Activated T-cell treated with anti-CD3 and anti-CD28 coated beads for 48 hours (primary cell): ENCODE data around the gene SLC7A4.
A peak's percentile ranks its signal among the peaks of the same experiment; 100 is the strongest.
"Not testable (repeated sequence)": the region's sequence is repeated elsewhere in the genome, so short reads cannot be mapped to it uniquely, and the experiment has no call there.

Source experiments
- DNase-seq: peaks from one replicate; pipeline ENCODE4 v3.0.0-alpha.2; 2020; ENCODE audit warnings: low read depth

Gene SLC7A4

GRCh38 chr22:21064917-21065864, 32.8 kb upstream of the SLC7A4 start:
- no peak for DNase-seq

GRCh38 chr22:21064425-21064824, 32.1 kb upstream of the SLC7A4 start:
- DNase-seq, result not testable (repeated sequence)

- not testable (repeated sequence) for DNase-seq
Measured at GRCh38 chr22:21061660-21062321, 29.4 kb upstream of the SLC7A4 start.

- DNase-seq, result not testable (repeated sequence)
Measured at GRCh38 chr22:21060363-21060762, 28.0 kb upstream of the SLC7A4 start.

GRCh38 chr22:21055880-21056319, 23.5 kb upstream of the SLC7A4 start:
- no peak for DNase-seq

GRCh38 chr22:21055564-21055834, 23.1 kb upstream of the SLC7A4 start:
- no peak for DNase-seq

GRCh38 chr22:21054714-21055563, 22.6 kb upstream of the SLC7A4 start:
- DNase-seq, result no peak

- DNase-seq, result no peak
Measured at GRCh38 chr22:21054046-21054713, 21.8 kb upstream of the SLC7A4 start.

- DNase-seq, result no peak
Measured at GRCh38 chr22:21052715-21053459, 20.5 kb upstream of the SLC7A4 start.

- DNase-seq, result no peak
Measured at GRCh38 chr22:21051831-21052400, 19.6 kb upstream of the SLC7A4 start.

GRCh38 chr22:21051145-21051830, 18.9 kb upstream of the SLC7A4 start:
- no peak for DNase-seq

- DNase-seq, result not testable (repeated sequence)
Measured at GRCh38 chr22:21048965-21049364, 16.6 kb upstream of the SLC7A4 start.

GRCh38 chr22:21048448-21048847, 16.1 kb upstream of the SLC7A4 start:
- not testable (repeated sequence) for DNase-seq

- DNase-seq, result no peak
Measured at GRCh38 chr22:21047730-21048129, 15.4 kb upstream of the SLC7A4 start.

- no peak for DNase-seq
Measured at GRCh38 chr22:21047035-21047661, 14.8 kb upstream of the SLC7A4 start.

GRCh38 chr22:21045585-21046294, 13.4 kb upstream of the SLC7A4 start, which contains the start of gene LRRC74B:
Gene LRRC74B, plus strand, starts transcription at chr22:21045946. Its CDS starts 41 bp downstream, at chr22:21045987.
- peak; percentile 79 for DNase-seq

- DNase-seq, result no peak
Measured at GRCh38 chr22:21044931-21045584, 12.7 kb upstream of the SLC7A4 start.

GRCh38 chr22:21043860-21044535, 11.6 kb upstream of the SLC7A4 start:
- no peak for DNase-seq
